Measurements from ENCODE around the gene KCTD17.
"Not testable (repeated sequence)": the region's sequence is repeated elsewhere in the genome, so short reads cannot be mapped to it uniquely, and the experiment has no call there.

The KCTD17 gene

DNA sequence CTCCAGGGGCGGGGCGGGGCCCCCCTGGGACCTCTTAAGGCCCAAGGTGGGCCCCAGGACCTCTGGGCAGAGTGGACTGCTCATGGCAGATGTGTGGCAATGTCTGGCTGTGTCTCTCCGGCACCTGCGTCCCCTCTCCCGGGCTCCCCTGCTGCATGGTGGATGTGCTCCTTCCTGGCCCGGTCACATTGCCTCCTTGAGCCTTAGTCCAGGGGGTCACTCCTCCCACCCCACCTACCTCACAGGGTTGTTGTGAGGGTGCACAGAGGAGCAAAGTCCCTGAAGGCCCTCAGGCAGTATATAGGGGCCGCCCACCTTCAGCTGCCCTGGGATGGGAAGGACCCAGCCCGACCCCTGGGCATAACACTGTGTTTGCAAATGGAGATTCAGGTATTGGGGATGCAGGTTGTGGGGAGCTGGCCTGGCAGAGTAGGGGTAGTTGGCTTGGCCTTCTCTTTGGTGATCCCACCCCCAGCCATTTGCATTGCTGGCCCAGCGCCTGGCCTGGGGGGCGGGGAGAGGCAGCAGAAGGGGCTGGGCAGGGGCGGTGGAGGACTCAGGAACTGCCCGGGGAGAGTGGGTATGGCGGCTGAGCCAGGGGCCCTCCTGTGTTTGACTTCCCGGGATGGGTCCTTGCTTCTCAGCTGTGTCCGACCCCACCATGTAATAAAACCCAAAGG is 11.3 kb downstream of the KCTD17 start:
- DNase-seq = no peak

DNA sequence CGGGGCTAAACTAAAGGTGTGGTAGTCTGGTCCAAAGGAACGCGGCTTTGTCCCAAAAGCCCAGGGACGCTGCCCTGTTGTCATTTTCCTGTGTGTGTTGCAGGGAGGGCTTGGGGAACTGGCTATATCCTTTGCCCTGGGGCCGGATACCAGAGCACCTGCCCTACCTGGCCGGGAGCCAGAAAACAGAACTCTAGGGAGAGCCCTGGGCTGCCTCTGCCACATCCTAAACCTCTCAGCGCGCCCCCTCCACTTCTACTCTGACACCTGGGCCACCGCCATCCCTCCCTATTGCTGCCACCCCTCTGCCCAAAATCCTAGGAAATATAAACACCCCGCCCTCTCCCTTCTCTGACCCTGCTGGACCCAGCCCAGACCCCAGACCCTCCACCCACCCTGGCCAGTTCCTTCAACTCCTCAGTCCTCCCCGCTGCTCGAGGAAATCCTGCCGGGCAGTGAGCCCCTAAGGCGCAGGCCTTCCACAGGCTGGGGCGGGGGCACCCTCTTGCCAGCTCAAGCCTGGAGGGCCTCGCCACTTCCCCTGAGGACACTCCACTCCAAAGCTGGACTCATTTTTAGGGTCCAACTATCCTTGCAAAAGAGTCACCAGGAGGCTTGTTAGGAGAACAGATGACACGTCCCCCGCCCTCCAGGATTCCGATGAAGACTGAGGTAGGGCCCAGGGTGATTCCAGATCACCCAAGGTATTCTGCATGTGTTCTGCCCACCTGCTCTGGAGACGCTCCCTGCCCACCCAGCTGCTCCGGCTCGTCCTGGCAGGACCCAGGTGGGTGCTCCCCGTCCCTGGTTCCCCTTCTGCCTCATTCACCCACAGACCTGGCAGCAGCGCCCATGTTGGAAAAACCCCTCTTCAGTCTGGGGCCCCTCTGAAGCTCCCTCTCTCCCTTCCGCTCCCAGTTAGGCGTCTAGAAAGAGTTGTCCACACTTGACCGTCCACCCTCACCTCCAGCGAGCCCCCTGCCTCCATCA is 12.2 kb downstream of the KCTD17 start:
- DNase-seq = no peak

DNA sequence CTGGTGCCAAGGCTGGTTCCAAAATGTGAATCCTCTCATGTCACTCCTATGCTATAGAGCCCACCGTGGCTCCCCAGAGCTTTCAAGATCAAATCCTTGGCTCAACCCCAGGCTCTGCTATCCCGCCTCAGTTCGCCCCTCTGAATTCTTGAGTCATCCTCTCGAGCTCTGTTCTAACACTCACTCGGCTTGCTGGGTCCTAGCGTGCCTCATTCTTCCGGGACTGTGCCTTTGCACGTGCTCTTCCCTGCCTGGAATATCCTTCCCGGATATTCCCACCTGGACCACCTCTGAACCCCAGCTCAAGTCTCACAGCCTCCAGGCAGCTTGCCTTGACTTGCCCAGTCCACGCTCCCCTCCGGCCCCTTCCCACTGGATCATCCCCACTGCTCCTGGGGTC is 13.0 kb downstream of the KCTD17 start:
- no peak for DNase-seq

DNA sequence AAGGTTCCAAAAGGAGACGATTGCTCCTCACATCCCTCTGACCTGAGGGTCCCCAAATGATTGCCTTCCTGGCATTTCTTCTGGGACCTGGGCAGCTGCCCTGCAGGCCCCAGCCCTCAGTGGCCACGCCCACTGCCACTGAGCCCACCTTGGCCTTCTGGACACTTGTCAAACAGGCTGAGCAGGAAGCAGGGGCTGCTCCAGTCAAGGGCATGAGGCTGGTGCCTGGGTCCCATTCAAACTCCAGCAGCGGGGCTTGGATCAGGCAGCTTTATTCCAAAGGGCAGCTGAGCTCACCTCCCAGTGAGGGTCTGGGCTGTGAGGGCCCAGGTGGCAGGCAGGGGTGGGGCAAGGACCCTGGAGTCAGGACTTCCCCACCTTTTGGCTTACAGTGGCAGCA is 13.6 kb downstream of the KCTD17 start:
- DNase-seq = no peak

DNA sequence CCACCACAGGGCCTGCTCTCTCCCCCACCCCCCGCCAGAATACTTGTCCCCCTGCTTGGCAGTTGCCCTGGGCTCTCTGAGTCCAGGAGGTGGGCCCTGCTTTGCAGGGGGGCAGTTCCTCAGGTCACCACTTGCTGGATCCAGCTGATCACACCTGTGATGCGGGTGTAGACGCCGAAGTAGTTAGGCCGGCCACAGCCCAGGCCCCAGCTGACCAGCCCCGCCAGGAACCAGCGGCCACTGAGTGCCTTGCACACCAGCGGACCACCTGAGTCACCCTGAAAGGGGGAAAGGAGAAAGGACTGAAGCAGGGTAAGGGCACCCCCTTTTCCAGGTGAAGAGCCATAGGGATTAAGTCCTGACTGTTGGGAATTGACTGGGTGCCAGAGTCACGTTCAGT is 14.4 kb downstream of the KCTD17 start:
- no peak for DNase-seq

DNA sequence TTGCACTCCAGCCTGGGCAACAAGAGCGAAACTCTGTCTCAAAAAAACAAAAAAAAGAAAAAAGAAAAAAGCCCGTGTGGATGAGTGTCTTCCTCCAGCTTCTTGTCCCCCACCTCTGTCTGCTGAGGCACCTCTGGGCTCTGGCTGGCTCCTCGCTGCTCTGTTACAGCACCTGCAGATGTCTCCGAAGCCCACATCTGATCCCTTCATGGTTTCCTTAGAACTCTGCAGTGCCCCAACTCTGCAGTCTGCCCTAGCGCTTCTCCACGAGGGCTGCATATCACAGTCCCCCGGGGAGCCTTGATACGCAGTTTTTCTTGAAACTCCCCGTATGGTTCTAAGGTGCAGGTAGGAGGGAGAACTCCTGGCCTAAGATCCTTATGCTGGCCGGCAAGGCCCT is 15.9 kb downstream of the KCTD17 start:
- DNase-seq = no peak

DNA sequence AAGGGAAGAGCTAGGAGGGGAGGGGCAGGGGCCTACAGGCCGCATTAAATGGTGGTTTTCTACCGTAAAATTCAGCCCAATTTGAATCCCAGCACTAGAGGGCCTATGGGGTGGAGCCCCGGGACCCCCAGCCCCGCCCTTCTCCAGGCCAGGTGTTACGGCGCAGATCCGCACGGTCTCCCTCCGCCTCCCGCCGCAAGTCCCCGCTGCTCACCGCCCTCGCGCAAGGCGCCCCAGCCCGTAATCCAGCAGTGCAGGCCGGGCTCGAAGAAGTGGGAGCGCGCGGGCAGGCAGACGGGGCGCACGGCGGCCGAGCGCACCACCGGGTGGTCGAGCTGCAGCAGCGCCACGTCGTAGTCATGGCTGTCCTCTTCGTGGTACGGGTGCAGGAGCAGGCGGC is 17.3 kb downstream of the KCTD17 start:
- no peak for DNase-seq

DNA sequence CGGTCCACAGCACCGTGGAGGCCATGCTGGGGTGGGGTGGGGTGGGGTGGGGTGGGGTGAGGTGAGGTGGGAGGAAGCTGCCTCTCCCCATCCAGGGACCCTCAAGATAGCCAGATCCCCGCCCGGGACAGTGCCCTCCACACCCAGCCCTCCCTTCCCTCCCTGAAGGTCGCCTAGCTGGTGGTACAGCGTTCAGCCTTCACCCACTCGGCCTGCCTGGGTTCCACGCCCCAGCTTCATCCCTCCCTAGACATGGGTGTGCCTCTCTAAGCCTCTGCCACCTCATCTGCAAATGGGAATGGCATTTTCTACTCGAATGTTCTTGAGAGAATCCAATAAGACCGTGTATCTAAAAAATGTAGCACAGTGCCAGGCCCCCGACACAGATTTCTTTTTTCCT is 17.8 kb downstream of the KCTD17 start:
- no peak for DNase-seq

DNA sequence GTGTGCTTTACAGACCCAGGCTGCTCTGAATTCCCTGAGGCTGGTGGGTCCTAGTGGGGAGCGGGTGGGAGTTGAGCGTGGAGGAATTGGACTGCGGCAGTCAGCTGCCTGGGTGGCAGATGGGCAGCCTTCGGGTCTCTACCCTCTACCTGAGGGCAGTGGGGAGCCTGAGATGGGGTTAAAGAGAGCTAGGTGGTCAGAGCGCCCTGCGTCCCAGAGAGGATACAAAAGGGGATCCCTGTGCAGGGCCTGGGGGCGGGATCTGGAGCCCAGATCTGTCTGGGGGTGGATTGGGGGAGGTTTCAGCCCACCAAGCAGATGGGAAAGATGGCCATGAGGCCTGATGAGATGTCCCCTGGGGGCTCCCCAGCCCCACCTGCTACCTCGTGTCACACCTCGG is 18.2 kb downstream of the KCTD17 start:
- DNase-seq = no peak

DNA sequence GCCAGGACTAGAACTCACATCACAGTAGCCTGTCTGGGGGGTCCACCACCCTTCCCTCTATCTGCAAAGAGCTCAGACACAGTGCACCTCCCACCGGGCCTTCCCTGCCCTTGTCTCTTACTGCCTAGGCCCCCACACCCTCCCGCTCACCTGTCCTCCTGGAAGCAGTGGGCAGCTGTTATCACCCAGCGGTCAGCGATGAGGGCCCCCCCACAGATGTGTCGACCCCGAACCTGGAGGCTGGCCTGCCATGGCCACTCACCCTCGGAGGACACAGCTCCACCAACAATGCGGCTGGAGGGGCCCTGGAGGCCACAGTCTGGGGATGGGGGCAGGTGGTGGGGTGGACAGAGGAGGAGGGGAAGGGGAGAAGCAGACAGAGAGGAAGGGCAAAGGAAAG is 18.8 kb downstream of the KCTD17 start:
- no peak for DNase-seq

DNA sequence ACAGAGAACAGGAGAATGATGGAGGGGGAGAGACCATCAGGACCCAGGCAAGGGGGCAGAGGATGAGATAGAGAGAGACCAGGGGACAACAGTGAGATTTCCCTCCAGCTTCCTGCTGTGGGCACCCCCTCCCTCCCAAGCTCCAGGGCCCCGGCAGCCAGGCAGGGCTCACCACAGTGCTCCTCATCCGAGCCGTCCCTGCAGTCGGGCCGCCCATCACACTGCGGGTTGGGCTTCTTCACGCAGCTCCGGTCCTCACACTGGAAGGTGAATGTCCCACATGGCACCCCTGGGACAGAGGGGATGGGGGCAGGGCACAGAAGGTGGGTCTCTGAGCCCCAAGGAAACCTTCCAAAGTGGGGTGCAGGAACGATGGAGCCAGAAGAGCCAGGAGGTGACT is 19.2 kb downstream of the KCTD17 start:
- DNase-seq = no peak

DNA sequence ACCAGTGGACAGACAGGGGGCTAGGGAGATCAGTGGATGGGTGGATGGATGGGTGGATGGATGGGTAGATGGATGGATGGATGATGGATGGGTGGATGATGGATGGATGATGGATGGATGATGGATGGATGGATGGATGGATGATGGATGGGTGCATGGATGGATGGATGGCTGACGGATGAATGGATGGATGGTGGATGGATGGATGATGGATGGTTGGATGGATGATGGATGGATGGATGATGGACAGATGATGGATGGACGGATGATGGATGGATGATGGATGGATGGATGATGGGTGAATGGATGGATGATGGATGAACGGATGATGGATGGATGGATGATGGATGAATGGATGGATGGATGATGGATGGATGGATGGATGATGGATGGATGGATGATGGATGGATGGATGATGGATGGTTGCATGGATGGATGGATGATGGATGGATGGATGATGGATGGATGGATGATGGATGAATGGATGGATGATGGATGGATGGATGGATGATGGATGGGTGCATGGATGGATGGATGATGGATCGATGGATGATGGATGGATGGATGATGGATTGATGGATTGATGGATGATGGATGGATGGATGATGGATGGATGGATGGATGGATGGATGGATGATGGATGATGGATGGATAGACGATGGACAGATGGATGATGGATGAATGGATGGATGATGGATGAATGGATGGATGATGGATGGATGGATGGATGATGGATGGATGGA is 20.5 kb downstream of the KCTD17 start:
- not testable (repeated sequence) for DNase-seq

DNA sequence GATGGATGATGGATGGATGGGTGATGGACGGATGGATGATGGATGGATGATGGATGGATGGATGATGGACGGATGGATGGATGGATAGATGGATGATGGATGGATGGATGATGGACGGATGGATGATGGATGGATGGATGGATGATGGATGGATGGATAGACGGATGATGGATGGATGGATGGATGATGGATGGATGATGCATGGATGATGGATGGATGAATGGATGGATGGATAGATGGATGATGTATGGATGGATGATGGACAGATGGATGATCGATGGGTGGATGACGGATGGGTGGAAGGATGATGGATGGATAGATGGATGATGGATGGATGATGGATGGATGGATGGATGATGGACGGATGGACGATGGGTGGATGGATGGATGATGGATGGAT is 21.1 kb downstream of the KCTD17 start:
- no peak for DNase-seq

DNA sequence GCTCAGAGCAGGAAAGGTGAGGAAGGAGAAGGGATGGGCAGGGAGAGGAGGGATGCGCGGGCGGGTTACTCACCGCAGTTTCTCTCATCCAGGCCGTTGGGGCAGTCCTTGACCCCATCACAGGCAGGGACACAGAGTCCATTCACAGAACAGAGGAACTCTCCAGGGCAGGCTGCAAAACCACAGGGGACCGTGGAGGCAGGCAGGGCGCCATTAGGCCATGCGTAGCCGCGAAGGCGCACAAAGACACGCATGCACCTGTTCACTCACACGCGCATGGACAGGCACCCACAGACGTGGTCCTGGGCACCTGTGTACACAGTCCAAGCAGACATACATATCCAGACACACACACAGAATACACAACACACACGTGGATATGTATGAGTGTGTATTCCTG is 23.0 kb downstream of the KCTD17 start:
- no peak for DNase-seq

DNA sequence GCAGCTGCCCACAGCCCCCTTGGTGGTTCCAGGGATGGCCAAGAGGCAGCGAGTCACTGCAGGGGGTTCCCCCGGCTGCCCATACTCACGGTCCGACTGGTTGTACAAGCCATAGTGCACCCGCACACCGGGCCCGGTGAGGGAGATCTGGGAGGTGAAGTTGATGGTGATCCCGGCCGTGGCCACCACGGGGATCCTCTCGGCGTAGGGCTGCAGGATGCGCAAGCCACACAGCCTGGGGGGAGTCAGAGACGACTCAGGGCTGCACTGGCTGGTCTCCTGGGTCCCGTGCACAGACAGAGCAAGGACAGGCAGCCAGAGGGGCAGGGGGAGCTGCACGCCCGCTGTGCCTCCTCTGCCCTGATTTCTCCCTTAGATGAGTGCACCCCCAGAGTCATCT is 23.5 kb downstream of the KCTD17 start:
- DNase-seq = no peak

DNA sequence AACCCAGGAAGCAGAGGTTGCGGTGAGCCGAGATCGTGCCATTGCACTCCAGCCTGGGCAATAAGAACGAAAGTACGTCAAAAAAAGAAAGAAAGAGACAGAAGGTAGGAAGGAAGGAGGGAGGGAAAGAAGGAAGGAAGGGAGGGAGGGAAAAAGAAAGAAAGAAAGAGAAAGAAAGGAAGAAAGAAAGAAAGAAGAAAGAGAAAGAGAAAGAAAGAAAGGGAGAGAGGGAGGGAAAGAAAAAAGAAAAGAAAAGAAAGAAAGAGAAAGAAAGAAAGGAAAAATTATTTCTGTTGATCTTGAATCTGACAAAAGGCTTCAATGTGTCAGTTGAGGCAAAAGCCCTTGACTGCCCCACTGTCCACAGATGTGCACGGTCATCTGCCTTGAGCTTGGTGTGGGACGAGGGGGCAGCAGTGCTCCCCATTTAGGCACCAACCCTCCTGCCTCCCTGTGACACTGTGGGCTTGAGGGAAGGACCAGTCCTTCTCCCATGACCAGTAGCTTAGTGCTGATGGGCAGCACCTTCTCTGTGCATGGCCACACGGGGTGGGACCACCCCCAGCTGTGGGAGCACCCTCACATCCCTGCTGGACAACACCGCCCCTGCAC is 24.4 kb downstream of the KCTD17 start:
- DNase-seq = no peak

DNA sequence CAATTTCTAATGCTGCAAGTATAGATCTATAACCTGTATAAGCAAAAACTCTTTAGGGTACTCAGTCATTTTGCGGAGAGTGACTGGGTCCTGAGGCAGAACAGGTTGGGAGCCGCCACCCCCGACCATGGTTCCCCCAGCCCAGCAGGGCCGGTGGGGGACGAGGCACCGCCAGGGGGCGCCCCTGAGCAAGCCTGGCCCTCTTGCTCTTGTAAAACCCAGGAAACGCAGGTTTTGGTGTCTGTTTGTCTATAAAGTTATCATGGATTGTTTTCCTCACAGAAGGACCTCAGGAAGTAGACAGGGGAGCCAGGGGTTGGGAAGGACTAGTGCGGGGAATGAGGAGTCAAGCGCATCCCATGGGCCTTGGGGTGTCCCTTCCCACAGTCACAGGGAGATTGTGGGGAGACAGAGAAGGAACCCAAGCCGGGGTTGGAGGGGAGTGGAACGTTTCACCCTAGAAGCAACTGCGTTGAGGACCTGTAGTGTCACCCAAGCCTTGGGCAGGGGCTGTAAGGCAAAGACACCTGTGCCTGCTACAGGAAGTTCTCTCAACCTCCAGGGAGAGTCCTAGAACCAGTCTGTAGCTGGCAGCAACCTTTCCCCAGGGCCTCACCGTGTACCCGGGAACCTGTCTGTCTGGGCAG is 26.4 kb downstream of the KCTD17 start:
- DNase-seq = no peak

DNA sequence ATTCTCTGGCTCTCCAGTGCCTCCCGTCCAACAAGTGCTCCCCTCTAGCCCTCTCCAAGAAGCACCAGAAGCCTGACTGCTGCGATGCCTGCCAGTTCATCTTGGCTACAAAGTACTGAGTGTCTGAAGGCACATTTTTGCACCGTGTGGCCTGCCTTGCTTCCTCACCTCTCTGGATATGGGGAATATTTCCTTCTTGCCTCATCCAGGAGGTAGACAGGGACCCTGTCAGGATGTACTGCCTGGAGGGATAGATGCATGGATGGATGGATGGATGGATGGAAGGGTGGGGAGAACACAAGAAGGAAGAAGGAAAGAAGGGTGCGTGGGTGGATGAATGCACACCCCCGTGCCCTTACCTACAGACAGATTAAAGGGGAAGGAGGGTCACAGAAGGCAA is 27.6 kb downstream of the KCTD17 start:
- DNase-seq = no peak

DNA sequence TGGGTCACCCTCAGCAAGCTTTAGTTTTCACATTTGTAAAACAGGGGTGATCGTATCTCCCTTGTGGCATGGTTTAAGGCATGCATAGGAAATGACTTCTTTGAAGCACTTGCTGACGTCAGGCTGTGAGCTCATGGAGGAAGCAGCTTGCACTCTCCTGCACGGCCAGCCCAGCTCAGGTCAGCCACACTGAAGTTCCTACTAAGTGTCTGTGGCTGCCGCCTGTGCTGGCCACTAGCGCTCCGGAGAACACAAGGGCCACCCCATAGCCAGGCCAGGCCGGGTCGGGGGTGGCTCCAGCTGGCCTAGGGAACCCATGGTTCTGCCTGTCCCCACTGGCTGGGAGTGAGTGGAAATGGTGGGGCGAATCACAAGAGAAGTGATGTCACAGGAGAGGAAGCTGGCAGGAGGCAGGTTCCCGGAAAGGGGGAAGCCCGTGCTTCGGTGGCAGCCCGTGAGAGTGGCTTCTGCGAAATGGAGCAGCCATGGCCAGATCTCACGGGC is 28.2 kb downstream of the KCTD17 start:
- no peak for DNase-seq

DNA sequence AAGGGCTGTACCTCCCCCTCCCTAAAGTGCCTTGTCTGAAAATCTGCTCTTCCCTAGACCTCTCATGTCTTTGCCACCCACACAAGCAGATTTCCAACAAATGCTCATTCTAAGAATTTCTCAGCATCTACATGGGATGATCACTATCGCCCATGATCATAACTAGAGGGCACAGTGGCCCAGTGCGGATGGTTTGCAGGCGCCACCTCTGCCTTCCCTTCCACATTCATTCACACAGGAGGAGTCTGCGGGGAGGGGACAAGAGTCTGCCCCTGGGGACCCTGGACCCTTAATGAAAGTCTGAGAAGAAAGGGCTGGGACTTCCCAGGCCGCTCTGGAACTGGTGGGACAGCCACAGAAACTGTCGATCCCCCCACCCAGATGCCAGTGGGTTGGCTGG is 28.9 kb downstream of the KCTD17 start:
- no peak for DNase-seq

DNA sequence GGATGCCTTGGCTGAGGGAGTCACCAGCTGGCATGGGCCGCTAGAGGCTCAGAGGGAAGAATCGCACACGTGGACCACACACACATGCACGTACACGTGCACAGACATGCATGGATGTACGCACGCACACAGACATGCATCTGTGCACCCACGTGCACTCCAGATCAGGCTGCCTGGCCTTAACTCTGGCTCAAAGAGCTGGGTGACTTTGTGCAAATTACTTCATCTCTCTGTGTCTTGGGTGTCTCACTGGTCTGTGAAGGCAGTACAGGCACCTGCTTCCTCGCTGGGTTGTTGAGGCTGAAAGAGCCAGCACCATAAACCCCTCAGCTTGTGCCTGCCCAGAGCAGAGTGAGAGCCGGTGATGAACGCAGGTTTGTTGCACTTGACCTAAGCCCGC is 29.3 kb downstream of the KCTD17 start:
- DNase-seq = no peak

DNA sequence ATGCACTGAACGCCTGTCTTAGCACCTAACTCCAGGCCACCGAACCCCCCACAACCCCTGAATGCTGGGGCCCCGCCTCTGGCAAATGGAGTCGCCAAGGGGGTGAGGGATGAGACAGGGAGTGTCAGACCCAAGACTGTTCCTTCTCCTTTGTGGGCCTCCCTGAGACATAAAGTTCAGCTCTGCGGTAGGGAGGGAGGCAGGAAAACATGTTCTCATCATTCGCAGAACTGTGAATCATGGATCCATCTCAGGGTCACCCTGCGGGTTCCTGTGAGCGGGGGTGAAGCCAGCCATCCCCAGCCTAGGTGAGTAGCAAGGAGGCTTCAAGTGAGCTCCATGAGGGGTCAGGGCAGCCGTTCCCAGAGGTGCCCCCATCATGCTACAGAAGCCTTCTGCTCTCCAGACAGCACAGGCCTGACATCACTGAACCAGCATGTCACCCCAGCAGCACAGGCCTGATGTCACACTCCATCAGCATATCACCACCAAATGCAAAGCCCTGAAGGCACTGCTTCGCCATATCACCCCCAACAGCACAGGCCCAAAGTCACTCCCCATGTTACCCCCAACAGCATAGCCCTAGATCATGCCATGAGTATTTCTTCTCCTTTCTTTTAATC is 30.8 kb downstream of the KCTD17 start:
- no peak for DNase-seq
